NT2/D1 (cell line): ENCODE measurements around the gene CPED1.
"Not testable (repeated sequence)": the region's sequence is repeated elsewhere in the genome, so short reads cannot be mapped to it uniquely, and the experiment has no call there.

Experiments used
- DNase-seq: peaks from one replicate; pipeline ENCODE4 v3.0.0-alpha.2; 2011; ENCODE audit warnings: low read depth, low spot score
- H3K27me3 ChIP-seq: 2 replicates; pipeline ENCODE4 v1.6.0; 2011; ENCODE audit warnings: mild to moderate bottlenecking; ENCODE audit not compliant: insufficient read length, insufficient read depth
- H3K36me3 ChIP-seq: 2 replicates; pipeline ENCODE4 v1.6.1; 2011; ENCODE audit warnings: mild to moderate bottlenecking, low read length, mixed read lengths; ENCODE audit not compliant: insufficient read depth, insufficient read length
- H3K4me1 ChIP-seq: 2 replicates; pipeline ENCODE4 v1.5.1; 2011; ENCODE audit not compliant: insufficient read depth, insufficient read length
- H3K4me3 ChIP-seq: 2 replicates; pipeline ENCODE4 v1.5.1; 2011; ENCODE audit warnings: low read depth; ENCODE audit not compliant: insufficient read length
- H3K9ac ChIP-seq: 2 replicates; pipeline ENCODE4 v1.6.0; 2011; ENCODE audit warnings: low read depth; ENCODE audit not compliant: insufficient read length
- H3K9me3 ChIP-seq: 2 replicates; pipeline ENCODE4 v1.5.1; 2011; ENCODE audit warnings: mild to moderate bottlenecking, low read length; ENCODE audit not compliant: insufficient read depth
- SUZ12 ChIP-seq: IDR thresholded peaks from 2 replicates; pipeline ENCODE4 v1.6.1; 2011; ENCODE audit not compliant: insufficient read length, insufficient read depth; ENCODE audit errors: extremely low read depth
- YY1 ChIP-seq: IDR thresholded peaks from 2 replicates; pipeline ENCODE4 v1.6.1; 2011; ENCODE audit not compliant: insufficient read length, insufficient read depth
- ZNF274 ChIP-seq: IDR thresholded peaks from 2 replicates; pipeline ENCODE4 v1.6.1; 2011; ENCODE audit warnings: mild to moderate bottlenecking, low read depth, low read length

Gene CPED1

GRCh38 chr7:121003986-121004685 is 15.6 kb downstream of the CPED1 start:
- no peak for DNase-seq
- no peak for TF ChIP-seq ZNF274
- no peak for TF ChIP-seq YY1
- no peak for TF ChIP-seq SUZ12
- no peaks in the 10 kb centered on the region for H3K9me3 ChIP-seq
- H3K4me3 ChIP-seq = no peak overlapping the region
- no peaks in the 10 kb centered on the region for H3K4me1 ChIP-seq
- H3K9ac ChIP-seq = no peak overlapping the region
- H3K36me3 ChIP-seq = no peaks in the 10 kb centered on the region
- no peaks in the 10 kb centered on the region for H3K27me3 ChIP-seq

GRCh38 chr7:121005058-121005457 is 16.5 kb downstream of the CPED1 start:
- not testable (repeated sequence) for H3K9me3 ChIP-seq, H3K36me3 ChIP-seq, H3K27me3 ChIP-seq, H3K9ac ChIP-seq, H3K4me3 ChIP-seq, DNase-seq, H3K4me1 ChIP-seq

- H3K9ac ChIP-seq = no peak overlapping the region
- no peaks in the 10 kb centered on the region for H3K27me3 ChIP-seq
- DNase-seq = no peak
- H3K4me3 ChIP-seq = no peak overlapping the region
- no peaks in the 10 kb centered on the region for H3K4me1 ChIP-seq
- no peaks in the 10 kb centered on the region for H3K9me3 ChIP-seq
- TF ChIP-seq ZNF274 = no peak
- TF ChIP-seq SUZ12 = no peak
- no peak for TF ChIP-seq YY1
- no peaks in the 10 kb centered on the region for H3K36me3 ChIP-seq
Observed at GRCh38 chr7:121005996-121006584, 17.6 kb downstream of the CPED1 start.

GRCh38 chr7:121006711-121007315 is 18.3 kb downstream of the CPED1 start:
- no peak for DNase-seq
- TF ChIP-seq SUZ12 = no peak
- TF ChIP-seq YY1 = no peak
- TF ChIP-seq ZNF274 = no peak

GRCh38 chr7:121008816-121009215 is 20.3 kb downstream of the CPED1 start:
- Histone ChIP-seq H3K27me3 (no peaks in the 10 kb centered on the region), H3K36me3 (no peaks in the 10 kb centered on the region), H3K9me3 (no peaks in the 10 kb centered on the region), H3K4me3 (no peak overlapping the region), H3K9ac (no peak overlapping the region), H3K4me1 (no peaks in the 10 kb centered on the region)
- TF ChIP-seq SUZ12 (no peak), YY1 (no peak), ZNF274 (no peak)
- no peak for DNase-seq

More at GRCh38 chr7:121006711-121007315, 18.3 kb downstream of the CPED1 start:
- Histone ChIP-seq H3K4me3 (no peak overlapping the region), H3K36me3 (no peaks in the 10 kb centered on the region), H3K9ac (no peak overlapping the region), H3K9me3 (no peaks in the 10 kb centered on the region), H3K4me1 (no peaks in the 10 kb centered on the region), H3K27me3 (no peaks in the 10 kb centered on the region)

- TF ChIP-seq SUZ12 (no peak), YY1 (no peak), ZNF274 (no peak)
- no peaks in the 10 kb centered on the region for H3K27me3 ChIP-seq
- H3K9me3 ChIP-seq = no peaks in the 10 kb centered on the region
- no peak for DNase-seq
- H3K9ac ChIP-seq = no peak overlapping the region
- no peaks in the 10 kb centered on the region for H3K36me3 ChIP-seq
- no peak overlapping the region for H3K4me3 ChIP-seq
- no peaks in the 10 kb centered on the region for H3K4me1 ChIP-seq
Observed at GRCh38 chr7:121011401-121011800, 22.9 kb downstream of the CPED1 start.

GRCh38 chr7:121012170-121012874 is 23.8 kb downstream of the CPED1 start:
- Histone ChIP-seq H3K36me3 (no peaks in the 10 kb centered on the region), H3K4me3 (no peak overlapping the region), H3K9ac (no peak overlapping the region), H3K9me3 (no peaks in the 10 kb centered on the region), H3K4me1 (no peaks in the 10 kb centered on the region), H3K27me3 (no peaks in the 10 kb centered on the region)
- TF ChIP-seq ZNF274 = no peak
- no peak for TF ChIP-seq SUZ12
- no peak for TF ChIP-seq YY1
- no peak for DNase-seq
